GM11168 (cell line): Measurements from ENCODE around the gene ERCC1.
"Not testable (repeated sequence)": the region's sequence is repeated elsewhere in the genome, so short reads cannot be mapped to it uniquely, and the experiment has no call there.

ENCODE experiments used
- in situ Hi-C: fragments of 300-500 bp; cut with MboI; formaldehyde crosslinking; loops from one replicate; pipeline ENCODE4 v1.12.0; 2022; ENCODE audit warnings: low sequenced_read_pairs; ENCODE audit not compliant: unreplicated experiment

ERCC1 gene

GRCh38 chr19:45432543-45432942 is 8.8 kb upstream of the ERCC1 start:
- in situ Hi-C loops: not testable (repeated sequence)

DNA sequence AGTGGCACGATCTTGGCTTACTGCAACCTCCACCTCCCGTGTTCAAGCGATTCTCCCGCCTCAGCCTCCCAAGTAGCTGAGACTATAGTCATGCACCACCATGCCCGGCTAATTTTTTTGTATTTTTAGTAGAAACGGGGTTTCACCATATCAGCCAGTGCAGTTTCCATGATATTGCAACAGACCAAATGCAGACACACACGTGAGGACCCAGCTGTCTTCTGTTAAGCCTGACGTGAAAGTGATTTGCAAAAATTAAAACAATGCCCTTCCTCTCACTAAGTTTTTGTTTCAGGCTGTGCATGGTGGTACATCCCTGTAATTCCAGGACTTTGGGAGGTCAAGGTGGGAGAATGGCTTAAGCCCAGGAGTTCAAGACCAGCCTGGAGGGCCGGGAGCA is 7.3 kb upstream of the ERCC1 start:
- in situ Hi-C loops: not testable (repeated sequence)

DNA sequence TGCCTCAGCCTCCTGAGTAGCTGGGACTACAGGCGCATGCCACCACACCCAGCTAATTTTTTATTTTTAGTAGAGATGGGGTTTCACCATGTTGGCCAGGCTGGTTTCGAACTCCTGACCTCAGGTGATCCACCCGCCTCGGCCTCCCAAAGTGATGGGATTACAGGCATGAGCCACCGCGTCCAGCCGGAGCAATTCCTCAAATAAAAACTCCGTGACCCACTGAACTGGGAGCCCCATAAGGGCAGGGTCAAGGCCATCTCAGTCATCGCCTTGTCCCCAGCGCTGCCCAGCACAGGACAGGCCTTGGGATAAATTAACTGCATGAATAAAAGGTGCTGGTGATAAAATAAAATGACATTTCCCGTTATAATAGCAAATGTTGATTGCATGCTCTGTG is 6.2 kb upstream of the ERCC1 start:
- in situ Hi-C loops: not testable (repeated sequence)

GRCh38 chr19:45428384-45429231 is 4.9 kb upstream of the ERCC1 start:
- in situ Hi-C loops: no loop called here

- in situ Hi-C loops: no loop called here
These were observed 708 bp upstream of the ERCC1 start for GRCh38 chr19:45424191-45425058.

GRCh38 chr19:45423033-45423588 is 606 bp downstream of the ERCC1 start:
- in situ Hi-C loops: no loop called here

GRCh38 chr19:45421947-45422498 is 1.7 kb downstream of the ERCC1 start:
- in situ Hi-C loops: no loop called here

DNA sequence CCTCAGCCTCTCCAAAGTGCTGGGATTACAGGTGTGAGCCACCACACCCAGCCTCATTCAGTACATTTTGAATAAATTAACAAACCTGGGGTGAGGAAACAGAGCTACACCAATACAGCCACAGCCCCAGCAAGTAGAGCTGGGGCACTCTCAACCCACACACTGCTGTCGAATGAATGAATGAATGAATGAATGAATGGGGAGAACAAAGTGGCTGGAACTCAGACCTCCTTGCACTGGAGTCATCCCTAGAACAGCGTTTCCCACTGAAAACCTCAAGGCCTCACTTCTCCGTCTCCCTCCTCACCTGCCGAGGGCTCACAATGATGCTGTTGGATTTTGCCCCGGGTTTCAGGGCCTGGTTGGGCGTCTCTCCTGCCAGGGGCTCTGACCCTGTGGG is 2.8 kb downstream of the ERCC1 start:
- in situ Hi-C loops: no loop called here

GRCh38 chr19:45420356-45420755 is 3.4 kb downstream of the ERCC1 start:
- in situ Hi-C loops: no loop called here

- in situ Hi-C loops: no loop called here
These were observed 3.8 kb downstream of the ERCC1 start for GRCh38 chr19:45419895-45420294.

- in situ Hi-C loops: no loop called here
These were observed 4.3 kb downstream of the ERCC1 start for GRCh38 chr19:45419396-45419795.

DNA sequence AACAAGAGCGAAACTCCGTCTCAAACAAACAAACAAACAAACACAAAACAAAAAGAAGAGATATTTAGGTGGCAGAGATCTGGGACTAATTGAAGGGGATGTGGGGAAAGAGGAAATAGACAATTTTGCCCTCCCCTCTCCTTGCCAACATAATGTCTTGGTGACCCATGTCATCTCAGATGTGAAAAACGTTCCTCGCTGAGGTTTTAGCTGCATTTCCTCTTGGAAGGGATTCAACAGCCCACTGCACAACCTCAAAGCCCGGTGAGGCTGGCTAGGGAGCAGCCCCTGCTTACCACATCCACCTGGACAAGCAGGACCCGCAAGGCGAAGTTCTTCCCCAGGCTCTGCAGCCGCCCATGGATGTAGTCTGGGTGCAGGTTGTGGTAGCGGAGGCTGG is 4.9 kb downstream of the ERCC1 start:
- in situ Hi-C loops: no loop called here

DNA sequence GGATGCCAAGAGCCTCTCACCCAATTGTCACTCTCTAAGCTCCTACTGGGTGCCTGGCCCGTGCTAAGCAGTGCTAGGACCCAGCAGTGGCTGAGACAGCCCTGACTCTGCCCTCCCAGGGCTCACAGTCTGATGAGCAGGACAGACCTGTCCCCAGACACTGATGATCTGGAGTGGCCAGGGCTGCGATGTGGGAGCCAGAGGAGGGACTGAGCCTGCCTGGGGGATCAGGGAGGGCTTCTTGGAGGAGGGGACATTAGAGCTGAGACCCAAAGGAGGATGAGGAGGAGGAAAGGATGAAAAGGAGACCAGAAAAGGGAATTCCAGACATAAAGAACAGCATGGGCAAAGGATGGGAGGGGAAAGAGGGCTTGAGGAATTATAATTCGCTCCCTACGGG is 6.6 kb downstream of the ERCC1 start:
- in situ Hi-C loops: no loop called here

DNA sequence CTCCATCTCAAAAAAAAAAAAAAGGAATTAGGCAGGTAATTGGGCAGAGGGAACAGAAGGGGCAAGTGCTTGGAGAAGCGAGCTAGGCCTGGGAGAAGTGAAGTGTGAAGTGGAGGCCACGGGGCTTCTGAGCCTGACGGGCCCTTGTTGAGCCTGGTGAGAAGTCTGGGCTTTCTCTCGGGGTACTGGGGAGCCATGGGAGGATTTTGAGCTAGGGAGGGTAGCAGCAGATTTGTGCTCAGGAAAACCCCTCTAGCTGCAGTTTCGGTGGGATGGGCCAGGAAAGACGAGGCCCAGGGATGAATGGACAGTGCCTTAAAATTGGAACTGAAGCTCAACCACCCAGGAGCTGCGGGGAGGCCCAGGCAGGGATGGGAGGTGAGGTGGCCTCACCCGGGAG is 9.2 kb downstream of the ERCC1 start:
- in situ Hi-C loops: no loop called here

- in situ Hi-C loops: no loop called here
These were observed 10.2 kb downstream of the ERCC1 start for GRCh38 chr19:45413497-45413896.

DNA sequence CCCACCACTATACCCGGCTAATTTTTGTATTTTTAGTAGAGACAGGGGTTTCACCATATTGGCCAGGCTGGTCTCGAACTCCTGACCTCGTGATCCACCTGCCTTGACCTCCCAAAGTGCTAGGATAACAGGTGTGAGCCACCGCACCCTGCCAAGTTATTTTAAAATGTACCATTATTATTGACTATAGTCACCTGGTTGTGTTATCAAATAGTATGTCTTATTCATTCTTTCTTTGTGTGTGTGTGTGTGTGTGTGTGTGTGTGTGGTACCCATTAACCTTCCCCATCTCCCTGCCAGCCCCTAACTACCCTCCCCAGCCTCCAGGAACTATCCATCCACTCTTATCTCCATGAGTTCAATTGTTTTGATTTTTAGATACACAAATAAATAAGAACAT is 13.4 kb downstream of the ERCC1 start:
- in situ Hi-C loops: not testable (repeated sequence)

GRCh38 chr19:45409557-45409920 is 14.2 kb downstream of the ERCC1 start:
- in situ Hi-C loops: no loop called here

GRCh38 chr19:45408830-45409556 is 14.7 kb downstream of the ERCC1 start:
- in situ Hi-C loops: no loop called here

- in situ Hi-C loops: no loop called here
These were observed 15.6 kb downstream of the ERCC1 start for GRCh38 chr19:45408121-45408520.

- in situ Hi-C loops: not testable (repeated sequence)
These were observed 16.1 kb downstream of the ERCC1 start for GRCh38 chr19:45407585-45407984.
